ENCODE data around the gene B3GAT1.
"Not testable (repeated sequence)": the region's sequence is repeated elsewhere in the genome, so short reads cannot be mapped to it uniquely, and the experiment has no call there.

B3GAT1 gene

DNA sequence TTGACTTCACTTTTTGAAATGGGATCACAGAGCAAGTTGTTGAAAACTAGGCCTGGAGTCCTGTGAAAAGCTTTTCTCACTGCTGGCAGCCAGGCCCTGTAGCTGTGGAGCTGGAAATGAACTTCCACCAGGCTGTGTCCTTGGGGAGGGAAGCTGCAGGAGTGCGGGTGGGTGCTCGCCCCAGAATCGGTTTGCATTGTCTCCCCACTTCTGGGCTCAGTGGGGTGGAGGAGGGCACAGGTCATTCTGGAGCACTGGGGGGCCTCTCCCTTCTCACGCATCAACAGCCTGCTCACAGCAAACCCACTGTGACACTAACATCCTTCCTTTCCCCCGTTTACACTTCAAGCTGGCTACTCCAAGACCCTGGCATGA, 65.1 kb downstream of the B3GAT1 start:
- TF ChIP-seq POLR2A (IDR thresholded peaks at IDR 0.05; ENCODE audit: low read depth, low read length): no peak
- no peak for DNase-seq (ENCODE audit: insufficient read length, low spot score)
- no peak for FAIRE-seq

DNA sequence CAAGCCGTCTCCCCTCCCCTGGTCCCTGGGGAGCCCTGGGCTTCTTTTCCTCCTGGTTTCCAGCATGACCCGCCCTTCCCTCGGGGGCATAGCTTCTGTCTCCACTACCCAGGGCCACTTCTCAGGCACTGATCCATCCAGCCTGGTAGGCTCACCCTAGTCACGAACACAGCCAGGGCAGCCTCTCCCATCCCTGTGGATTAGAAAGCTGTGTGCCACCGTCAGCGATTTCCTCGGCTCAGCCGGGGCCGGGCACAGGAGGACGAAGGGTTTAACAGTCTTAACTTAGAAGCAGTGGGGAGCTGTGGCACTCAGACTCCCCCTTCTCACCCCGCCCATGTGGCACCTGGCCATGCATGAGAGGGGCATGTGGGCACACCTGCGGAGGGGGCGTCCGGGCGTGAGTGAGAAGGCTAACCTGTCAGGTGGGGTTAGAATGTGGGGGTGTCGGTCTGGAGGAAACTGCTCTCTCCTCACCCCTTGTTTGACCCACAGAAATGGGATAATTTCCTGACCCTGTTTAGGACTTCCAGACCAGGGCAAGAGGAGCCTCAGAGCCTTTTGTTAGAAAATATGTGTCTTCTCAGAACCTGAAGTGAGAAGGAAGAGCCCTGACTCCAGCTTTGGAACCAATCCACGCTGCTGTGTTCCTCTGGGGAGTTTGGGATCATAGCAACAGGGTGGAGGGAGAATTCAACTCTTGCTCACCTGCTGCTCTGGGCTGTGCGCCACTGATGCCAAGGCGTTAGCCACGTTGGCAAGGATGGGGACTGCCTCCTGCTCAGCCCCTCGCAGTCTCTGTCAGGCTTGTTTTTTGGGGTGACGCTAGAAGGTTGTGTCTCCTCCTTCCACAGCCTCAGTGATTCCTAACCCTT, 65.7 kb downstream of the B3GAT1 start:
- DNase-seq (ENCODE audit: insufficient read length, low spot score) (no peak), FAIRE-seq (no peak)

DNA sequence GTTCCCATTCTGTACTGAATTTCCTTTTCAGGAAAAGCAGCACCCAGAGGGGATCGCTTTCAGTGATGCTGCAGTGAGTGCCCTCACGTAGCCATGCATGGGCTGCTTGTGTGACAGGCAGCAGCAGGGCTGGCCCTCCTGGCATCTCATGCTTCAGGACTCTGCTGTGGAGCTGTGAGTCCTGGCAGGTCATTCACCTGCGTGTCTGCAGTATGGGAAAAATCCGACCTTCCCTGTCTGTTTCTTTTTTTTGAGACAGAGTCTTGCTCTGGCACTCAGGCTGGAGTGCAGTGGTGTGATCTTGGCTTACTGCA, 66.8 kb downstream of the B3GAT1 start:
- DNase-seq (ENCODE audit: insufficient read length, low spot score) (no peak), FAIRE-seq (no peak)
- TF ChIP-seq POLR2A (IDR thresholded peaks at IDR 0.05; ENCODE audit: low read depth, low read length): no peak

More for the DNA sequence above, 65.7 kb downstream of the B3GAT1 start:
- no peak for TF ChIP-seq POLR2A (IDR thresholded peaks at IDR 0.05; ENCODE audit: low read depth, low read length)

DNA sequence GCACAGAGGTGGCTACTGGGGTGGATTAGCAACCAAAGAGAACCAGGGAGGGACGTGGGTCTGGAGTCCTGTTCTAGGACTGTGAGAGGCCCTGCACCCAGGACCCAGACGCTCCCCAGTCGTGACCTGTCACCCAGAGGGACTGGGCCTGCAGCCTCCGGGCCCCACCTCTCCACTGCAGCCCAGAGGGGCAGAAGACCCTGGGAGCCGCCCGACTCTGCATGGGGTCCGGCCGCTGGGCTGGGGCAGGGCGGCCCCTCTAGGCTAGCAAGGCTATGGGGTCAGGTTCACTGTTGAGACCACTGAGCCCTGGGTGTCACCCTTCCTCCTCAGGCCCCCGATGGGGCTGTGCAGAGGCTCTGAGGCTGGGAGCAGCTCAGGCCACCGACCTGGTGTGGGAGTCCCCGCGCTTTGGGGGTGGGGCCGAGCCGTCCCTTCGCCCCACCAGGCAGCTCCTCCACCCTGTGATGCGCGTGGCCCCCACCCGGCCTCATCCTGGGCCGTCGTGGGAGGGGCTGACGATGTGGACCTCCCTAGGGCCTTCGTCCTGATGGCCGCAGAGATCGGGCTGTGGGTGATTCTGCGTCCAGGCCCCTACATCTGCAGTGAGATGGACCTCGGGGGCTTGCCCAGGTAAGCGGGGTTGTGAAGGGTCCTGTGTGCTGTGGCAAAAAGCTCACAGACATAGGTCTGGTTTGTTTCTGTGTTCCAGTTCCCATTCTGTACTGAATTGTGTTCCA, 67.4 kb downstream of the B3GAT1 start:
- not testable (repeated sequence) for DNase-seq (ENCODE audit: insufficient read length, low spot score); FAIRE-seq

DNA sequence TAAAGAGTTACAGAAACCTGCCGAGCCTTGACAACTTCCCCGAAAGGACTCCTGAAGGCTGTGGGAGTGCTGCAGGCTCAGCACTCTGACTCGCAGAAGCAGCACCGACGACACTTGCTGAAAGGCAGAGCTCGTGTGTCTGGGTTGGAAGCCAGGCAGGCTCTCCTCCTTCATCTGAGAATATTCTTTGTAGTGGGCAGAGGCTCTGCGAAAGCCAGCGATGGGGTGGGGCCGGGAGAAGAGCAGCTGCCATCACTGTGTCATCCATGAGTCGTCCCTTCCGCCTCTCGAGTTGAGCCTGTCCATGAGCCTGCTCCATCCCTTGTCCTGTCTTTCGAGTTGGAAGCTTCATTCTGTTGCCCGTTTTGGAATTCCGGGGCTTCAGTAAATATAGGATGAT, 68.4 kb downstream of the B3GAT1 start:
- FAIRE-seq: no peak
- no peak for DNase-seq (ENCODE audit: insufficient read length, low spot score)
- TF ChIP-seq POLR2A (IDR thresholded peaks at IDR 0.05; ENCODE audit: low read depth, low read length): no peak

DNA sequence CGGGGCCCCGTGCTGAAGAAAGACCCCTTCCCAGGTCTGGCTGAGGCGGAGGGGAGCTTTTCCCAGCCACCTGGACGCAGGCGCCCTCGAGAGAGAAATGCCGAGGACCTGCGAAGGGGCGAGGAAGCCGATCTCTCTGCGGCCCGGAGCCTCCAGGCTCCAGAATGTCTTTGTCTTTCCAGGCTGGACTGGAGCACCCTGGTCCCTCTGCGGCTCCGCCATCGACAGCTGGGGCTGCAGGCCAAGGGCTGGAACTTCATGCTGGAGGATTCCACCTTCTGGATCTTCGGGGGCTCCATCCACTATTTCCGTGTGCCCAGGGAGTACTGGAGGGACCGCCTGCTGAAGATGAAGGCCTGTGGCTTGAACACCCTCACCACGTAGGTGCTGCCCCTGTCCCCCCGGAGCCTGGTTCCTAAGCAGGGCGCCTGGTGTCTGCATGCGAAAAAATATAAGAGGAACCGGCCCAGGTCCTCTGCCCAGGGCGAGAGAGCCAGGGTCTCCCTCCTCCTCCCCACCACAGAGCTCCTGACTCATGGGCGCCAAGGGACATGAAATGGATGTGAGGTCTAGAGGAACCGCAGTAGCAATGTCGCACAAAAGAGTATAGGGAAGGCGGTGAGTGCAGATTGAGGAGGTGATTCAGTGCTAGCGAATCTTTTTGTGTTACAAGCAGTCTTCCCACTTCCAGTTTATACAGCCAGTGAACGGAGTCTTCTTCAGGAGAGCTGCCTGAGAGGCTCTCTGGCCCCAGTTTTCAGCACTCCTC, 69.3 kb downstream of the B3GAT1 start:
- no peak for FAIRE-seq
- no peak for DNase-seq (ENCODE audit: insufficient read length, low spot score)
- TF ChIP-seq POLR2A (IDR thresholded peaks at IDR 0.05; ENCODE audit: low read depth, low read length): no peak

DNA sequence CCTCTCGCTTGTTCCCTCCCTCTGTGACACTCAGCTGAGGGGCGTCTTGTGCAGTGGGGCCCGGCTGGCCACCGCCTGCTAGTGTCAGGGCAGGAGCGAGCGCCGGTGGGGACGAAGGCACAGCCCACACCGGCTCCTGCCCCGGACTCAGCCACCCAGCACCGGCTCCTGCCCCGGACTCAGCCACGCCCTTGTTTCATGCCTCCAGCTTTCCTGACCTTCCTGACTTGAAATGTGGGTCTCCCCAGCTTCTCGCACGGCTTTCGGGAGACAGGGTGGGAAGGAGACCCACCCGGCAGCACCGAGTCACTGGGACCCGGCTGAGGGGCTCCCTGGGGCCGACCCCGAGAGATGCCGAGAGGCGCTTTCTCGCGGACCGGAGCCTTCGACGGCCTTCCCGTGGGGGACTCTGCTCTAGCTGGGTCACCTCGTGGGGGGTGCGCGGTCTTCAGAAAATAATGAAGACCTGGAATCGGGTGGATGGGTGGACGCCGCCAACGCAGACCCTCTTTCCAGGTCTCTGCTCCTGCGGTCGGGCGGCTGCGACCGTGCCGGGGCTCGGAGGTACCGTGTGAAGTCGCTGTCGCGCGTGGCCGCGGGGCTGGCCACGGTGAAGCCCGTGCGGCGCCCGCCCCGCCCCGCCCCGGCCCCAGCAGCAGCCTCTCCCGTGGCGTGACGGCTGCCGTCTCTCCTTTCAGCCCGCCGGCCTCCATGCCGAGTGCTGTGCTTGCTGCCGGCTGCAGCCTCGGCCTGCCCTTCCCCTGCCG, 70.1 kb downstream of the B3GAT1 start:
- no peak for DNase-seq (ENCODE audit: insufficient read length, low spot score)
- TF ChIP-seq POLR2A (IDR thresholded peaks at IDR 0.05; ENCODE audit: low read depth, low read length): no peak
- FAIRE-seq: no peak

DNA sequence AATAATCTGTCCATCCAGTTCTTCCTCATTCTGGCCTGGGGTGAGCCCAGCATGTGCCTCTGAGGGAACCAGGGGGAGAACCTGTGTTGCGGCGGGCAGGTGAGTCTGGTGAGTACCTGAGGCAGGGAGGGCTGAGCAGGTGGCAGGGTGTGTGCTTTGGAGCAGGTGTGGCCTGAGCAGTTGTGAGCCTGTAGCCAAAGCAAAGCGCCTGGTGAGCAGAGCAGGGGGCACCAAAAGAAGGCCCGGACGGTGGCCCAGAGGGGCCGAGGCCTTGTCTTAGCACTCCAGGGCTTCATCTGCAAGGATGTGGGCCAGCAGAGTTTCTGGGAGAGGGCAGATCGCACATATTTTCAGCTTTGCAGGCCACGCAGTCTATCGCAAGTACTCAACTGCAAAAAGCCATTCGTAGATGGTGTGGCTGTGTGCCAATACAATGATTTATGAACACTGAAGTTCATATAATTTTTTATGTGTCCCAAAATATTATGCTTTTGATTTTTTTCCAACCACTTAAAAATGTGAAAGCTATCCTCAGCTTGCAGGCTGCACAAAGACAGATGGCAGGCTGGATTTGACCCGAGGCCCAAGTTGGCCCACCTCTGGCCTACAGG, 71.6 kb downstream of the B3GAT1 start:
- DNase-seq (ENCODE audit: insufficient read length, low spot score) (no peak), FAIRE-seq (no peak)
- no peak for TF ChIP-seq POLR2A (IDR thresholded peaks at IDR 0.05; ENCODE audit: low read depth, low read length)

DNA sequence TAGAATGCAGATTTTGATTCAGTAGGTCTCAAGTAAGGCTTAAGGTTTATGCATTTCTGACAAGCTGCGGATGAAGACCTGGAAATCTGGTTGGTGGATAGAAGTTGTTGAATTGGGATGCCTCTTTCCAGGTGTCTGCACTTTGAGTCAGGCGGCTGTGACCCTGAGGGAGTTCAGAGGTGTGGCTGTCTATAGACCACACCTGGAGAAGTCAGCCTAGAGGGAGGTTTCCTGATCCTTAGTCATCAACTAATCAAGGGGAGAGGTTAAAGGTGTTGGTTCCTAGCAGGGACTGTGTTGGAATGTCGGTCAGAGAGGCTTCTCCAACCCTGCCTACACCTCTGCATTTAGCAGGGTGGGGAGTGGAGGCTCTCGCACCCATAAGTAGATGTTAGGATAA, 72.3 kb downstream of the B3GAT1 start:
- no peak for TF ChIP-seq POLR2A (IDR thresholded peaks at IDR 0.05; ENCODE audit: low read depth, low read length)
- FAIRE-seq: no peak
- no peak for DNase-seq (ENCODE audit: insufficient read length, low spot score)

DNA sequence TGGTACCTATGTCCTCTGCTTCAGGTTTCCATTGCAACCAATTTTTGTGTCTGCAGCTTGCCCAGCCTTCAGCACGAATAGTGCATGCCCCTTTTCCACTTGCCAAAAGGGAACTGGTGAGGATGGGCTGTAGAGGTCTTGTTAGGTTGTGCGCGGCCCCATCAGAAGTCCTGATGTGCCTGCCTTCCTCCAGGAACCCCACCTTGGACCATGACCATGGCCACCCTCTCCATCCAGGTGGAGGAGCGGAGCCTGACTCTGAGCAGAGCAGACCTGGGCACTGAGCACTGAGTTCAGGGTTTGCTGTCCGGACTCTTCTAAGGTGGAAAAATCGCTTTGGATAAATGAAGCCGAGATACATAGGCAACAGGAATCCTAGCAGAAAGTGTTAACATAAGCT, 73.4 kb downstream of the B3GAT1 start:
- no peak for FAIRE-seq
- TF ChIP-seq POLR2A (IDR thresholded peaks at IDR 0.05; ENCODE audit: low read depth, low read length): no peak
- no peak for DNase-seq (ENCODE audit: insufficient read length, low spot score)

DNA sequence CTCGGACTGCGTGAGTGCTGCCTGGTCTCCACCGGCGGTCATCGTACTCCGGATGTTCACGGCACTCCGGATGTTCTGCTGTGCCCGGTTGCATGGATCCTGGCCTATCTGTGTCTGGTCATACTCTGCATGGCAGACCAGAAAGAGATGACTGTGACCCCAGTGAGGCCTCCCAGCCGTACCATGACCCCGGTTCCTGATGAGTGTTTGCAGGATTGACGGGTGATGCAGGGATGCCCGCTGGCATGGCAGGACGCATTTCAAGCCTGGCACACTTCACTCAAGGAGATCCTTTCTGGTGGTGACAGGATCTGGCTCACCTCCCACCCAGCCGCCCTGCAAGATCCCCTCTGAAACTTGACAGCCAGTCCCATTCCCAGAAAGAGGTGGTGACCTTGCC, 74.0 kb downstream of the B3GAT1 start:
- TF ChIP-seq POLR2A (IDR thresholded peaks at IDR 0.05; ENCODE audit: low read depth, low read length): no peak
- no peak for DNase-seq (ENCODE audit: insufficient read length, low spot score)
- FAIRE-seq: no peak

DNA sequence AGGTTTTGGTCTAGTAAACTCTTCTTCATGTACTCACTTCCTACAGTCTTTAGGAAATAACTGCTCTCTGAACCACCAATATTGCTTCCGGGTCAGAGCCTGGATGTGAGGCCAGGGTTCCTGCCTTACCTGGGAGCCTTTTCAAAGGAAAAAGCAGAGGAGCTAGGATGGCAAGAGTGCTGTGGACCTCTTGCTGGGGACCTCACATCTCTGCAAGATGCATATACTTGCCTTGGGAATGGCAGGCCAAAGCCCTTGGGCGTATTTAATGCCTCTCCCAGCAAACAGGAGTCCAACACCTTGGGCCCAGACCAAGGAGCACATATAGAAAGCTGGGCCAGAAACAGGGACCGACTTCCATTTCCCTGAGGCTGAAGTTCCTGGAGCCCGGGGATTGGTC, 75.0 kb downstream of the B3GAT1 start:
- DNase-seq (ENCODE audit: insufficient read length, low spot score) (no peak), FAIRE-seq (no peak)
- TF ChIP-seq POLR2A (IDR thresholded peaks at IDR 0.05; ENCODE audit: low read depth, low read length): no peak

DNA sequence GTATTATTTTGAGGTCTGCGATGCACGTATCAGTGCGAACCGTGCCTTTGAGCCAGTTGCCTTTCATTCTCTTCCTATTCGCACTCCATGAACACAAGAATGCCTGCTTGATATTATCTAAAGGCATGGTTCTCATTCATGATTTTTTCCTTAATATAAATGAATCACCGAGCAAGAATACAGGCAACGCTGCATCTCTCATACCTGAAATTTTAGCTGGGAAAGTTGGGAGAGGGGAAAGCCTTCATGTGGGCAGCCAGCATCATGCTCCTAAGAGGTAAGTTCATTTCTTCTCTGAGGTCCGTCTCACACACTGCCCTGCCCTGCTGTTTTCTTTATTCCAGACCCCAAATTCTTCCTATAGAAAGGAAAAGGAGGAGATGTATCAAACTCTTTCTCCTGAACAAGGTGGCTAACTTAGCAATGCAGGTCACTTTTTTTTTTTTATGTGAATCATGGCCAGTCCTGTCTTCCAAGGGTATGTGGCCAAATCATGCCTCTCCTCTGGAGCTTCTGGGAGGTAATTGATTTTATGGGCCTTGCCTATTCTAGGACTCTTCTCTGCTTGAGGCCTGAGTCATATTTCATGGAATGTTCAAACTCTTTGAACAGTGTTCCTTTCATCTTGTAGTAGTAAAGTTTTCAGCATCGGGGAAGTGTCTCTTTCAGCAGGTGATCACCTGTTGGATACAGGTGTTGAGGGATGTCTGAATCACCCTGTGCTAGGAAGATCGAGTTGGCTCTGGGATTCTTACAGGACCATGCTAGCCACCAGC, 77.1 kb downstream of the B3GAT1 start:
- TF ChIP-seq POLR2A (IDR thresholded peaks at IDR 0.05; ENCODE audit: low read depth, low read length): no peak
- DNase-seq (ENCODE audit: insufficient read length, low spot score) (no peak), FAIRE-seq (no peak)

All from H54 (cell line).